DMS114 treated with DMSO at 0.1 percent for 48 hours (cell line): ENCODE results near the gene ADAM33.

ENCODE experiments used
- DNase-seq: peaks from one replicate; lab custom pipeline; 2025; ENCODE audit not compliant: unreplicated experiment; lab: John Stamatoyannopoulos, UW

Gene ADAM33

GRCh38 chr20:3681931-3682781 lies at the start of gene ADAM33:
Gene ADAM33 (minus strand): TSS chr20:3682010. CDS start chr20:3682004, 6 bp downstream.
- DNase-seq: no peak

- no peak for DNase-seq
Observed at GRCh38 chr20:3730803-3731672, 49.2 kb upstream of the ADAM33 start.

- DNase-seq: no peak
Observed at GRCh38 chr20:3729811-3730540, 48.2 kb upstream of the ADAM33 start.

- DNase-seq: no peak
Observed at GRCh38 chr20:3729378-3729777, 47.6 kb upstream of the ADAM33 start.

- no peak for DNase-seq
Observed at GRCh38 chr20:3728876-3729275, 47.1 kb upstream of the ADAM33 start.

GRCh38 chr20:3728354-3728753 lies 46.5 kb upstream of the ADAM33 start:
- DNase-seq: no peak

GRCh38 chr20:3727401-3728021 lies 45.7 kb upstream of the ADAM33 start:
- no peak for DNase-seq

GRCh38 chr20:3724356-3724755 lies 42.5 kb upstream of the ADAM33 start:
- DNase-seq: no peak

GRCh38 chr20:3723284-3723683 lies 41.5 kb upstream of the ADAM33 start:
- no peak for DNase-seq

- no peak for DNase-seq
Observed at GRCh38 chr20:3721912-3722311, 40.1 kb upstream of the ADAM33 start.

GRCh38 chr20:3720626-3721025 lies 38.8 kb upstream of the ADAM33 start:
- no peak for DNase-seq

GRCh38 chr20:3720068-3720467 lies 38.3 kb upstream of the ADAM33 start:
- no peak for DNase-seq

- DNase-seq: no peak
Observed at GRCh38 chr20:3719046-3719445, 37.2 kb upstream of the ADAM33 start.

GRCh38 chr20:3716195-3716834 lies 34.5 kb upstream of the ADAM33 start:
- peak; percentile 46 for DNase-seq

GRCh38 chr20:3714092-3714491 lies 32.3 kb upstream of the ADAM33 start:
- no peak for DNase-seq

GRCh38 chr20:3712279-3712873 lies 30.6 kb upstream of the ADAM33 start, which contains the start of gene SIGLEC1:
Gene SIGLEC1 (minus strand): TSS chr20:3712600. CDS start chr20:3707128, 5,472 bp downstream.
- DNase-seq: no peak

GRCh38 chr20:3711484-3711941 lies 29.7 kb upstream of the ADAM33 start:
- DNase-seq: no peak

- peak; percentile 22 for DNase-seq
Observed at GRCh38 chr20:3710703-3711483, 29.1 kb upstream of the ADAM33 start.

- no peak for DNase-seq
Observed at GRCh38 chr20:3710011-3710466, 28.2 kb upstream of the ADAM33 start.
